ENCODE results near the gene OTOF.

The OTOF gene

GRCh38 chr2:26507932-26508331, 30.0 kb upstream of the OTOF start:
- no peak for TF ChIP-seq CTCF (IDR thresholded peaks at IDR 0.05)
- Mint-ChIP-seq H3K36me3 (ENCODE audit: low read depth) (no peaks in the 10 kb centered on the region), H3K27ac (no peak overlapping the region), H3K4me1 (peaks cover 24% of the 10 kb centered on the region), H3K9me3 (no peaks in the 10 kb centered on the region), H3K27me3 (ENCODE audit: low read depth, poor library complexity) (peaks cover 38% of the 10 kb centered on the region), H3K4me3 (no peak overlapping the region)
- DNase-seq: no peak

DNA sequence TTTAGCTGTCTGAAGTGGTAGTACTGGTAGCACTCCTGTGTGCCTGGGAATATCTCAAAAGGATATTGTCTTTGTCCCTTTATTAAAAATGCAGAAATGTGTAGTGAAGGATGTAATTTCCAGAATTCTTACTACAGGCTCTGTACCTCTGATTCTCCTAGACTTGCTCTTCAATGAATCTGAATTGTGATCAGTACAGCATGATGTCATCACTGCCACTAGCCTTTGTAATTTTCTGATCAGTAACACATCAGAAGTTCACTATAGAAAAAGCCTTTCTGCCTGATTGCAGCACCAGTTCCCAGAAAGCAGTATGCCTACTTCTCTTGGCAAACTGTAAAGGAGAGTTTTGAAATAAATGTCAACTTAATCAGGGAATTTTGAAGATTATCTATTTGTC, 29.2 kb upstream of the OTOF start:
- H3K36me3 Mint-ChIP-seq (ENCODE audit: low read depth): no peaks in the 10 kb centered on the region
- H3K4me3 Mint-ChIP-seq: no peak overlapping the region
- H3K27ac Mint-ChIP-seq: no peak overlapping the region
- no peaks in the 10 kb centered on the region for H3K9me3 Mint-ChIP-seq
- DNase-seq: no peak
- peaks cover 24% of the 10 kb centered on the region for H3K4me1 Mint-ChIP-seq
- peaks cover 43% of the 10 kb centered on the region for H3K27me3 Mint-ChIP-seq (ENCODE audit: low read depth, poor library complexity)
- TF ChIP-seq CTCF (IDR thresholded peaks at IDR 0.05): no peak

DNA sequence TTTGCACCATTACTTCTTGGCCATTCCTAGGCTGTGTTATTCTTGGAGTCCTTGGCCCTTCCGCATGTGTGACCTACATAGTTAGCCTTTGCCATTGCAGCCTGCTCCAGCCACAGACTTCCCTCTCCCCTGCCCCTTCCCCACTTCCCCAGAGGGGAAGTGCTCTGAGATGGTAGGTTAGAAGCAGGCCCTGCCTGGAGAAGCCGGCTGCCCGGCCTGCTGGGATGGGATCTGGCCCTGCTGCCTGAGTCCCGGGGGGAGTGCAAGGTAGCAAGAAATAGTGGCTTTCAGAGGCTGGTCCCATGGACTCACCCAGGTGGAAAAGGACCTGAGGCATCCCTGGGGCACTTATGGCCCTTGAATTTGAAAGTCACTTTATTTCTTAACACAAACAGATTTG, 28.4 kb upstream of the OTOF start:
- Mint-ChIP-seq H3K4me3 (no peak overlapping the region), H3K27ac (no peak overlapping the region), H3K36me3 (ENCODE audit: low read depth) (no peaks in the 10 kb centered on the region), H3K9me3 (no peaks in the 10 kb centered on the region), H3K27me3 (ENCODE audit: low read depth, poor library complexity) (peaks cover 43% of the 10 kb centered on the region), H3K4me1 (peaks cover 16% of the 10 kb centered on the region)
- no peak for TF ChIP-seq CTCF (IDR thresholded peaks at IDR 0.05)
- no peak for DNase-seq

DNA sequence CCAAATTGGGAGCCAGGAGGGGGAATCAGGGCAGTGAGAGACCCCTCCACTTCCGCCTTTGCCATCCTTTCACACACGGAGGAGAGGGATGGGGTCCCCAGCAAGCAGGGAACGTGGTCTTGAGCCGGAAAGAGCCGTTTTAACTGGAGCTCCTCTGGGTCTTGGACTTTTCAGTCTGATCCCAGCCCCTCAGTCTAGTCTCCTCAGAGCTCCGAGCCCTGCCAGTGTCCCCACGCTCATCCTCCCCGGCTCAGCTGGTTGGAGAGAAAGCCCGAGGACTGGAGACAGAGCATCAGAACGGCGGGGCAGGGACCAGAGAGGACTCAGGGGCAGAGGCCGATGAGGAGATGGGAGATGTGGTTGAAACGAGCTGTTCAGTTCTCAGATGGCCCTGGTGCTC, 26.1 kb upstream of the OTOF start:
- H3K27me3 Mint-ChIP-seq (ENCODE audit: low read depth, poor library complexity): peaks cover 53% of the 10 kb centered on the region
- H3K4me1 Mint-ChIP-seq: peaks cover 6% of the 10 kb centered on the region
- TF ChIP-seq CTCF (IDR thresholded peaks at IDR 0.05): no peak
- no peaks in the 10 kb centered on the region for H3K9me3 Mint-ChIP-seq
- H3K36me3 Mint-ChIP-seq (ENCODE audit: low read depth): no peaks in the 10 kb centered on the region
- H3K4me3 Mint-ChIP-seq: peak overlapping the region; percentile 78
- no peak overlapping the region for H3K27ac Mint-ChIP-seq
- DNase-seq: no peak

GRCh38 chr2:26503231-26503880, 25.4 kb upstream of the OTOF start:
- DNase-seq: peak; percentile 92
- Mint-ChIP-seq H3K27ac (no peak overlapping the region), H3K4me3 (peak overlapping the region; percentile 78), H3K36me3 (ENCODE audit: low read depth) (no peaks in the 10 kb centered on the region), H3K9me3 (no peaks in the 10 kb centered on the region), H3K27me3 (ENCODE audit: low read depth, poor library complexity) (peaks cover 55% of the 10 kb centered on the region), H3K4me1 (peaks cover 6% of the 10 kb centered on the region)
- peak; percentile 94 for TF ChIP-seq CTCF (IDR thresholded peaks at IDR 0.05)

- Mint-ChIP-seq H3K27me3 (ENCODE audit: low read depth, poor library complexity) (peaks cover 77% of the 10 kb centered on the region), H3K9me3 (no peaks in the 10 kb centered on the region), H3K4me1 (peaks cover 14% of the 10 kb centered on the region), H3K36me3 (ENCODE audit: low read depth) (no peaks in the 10 kb centered on the region), H3K27ac (no peak overlapping the region), H3K4me3 (no peak overlapping the region)
- no peak for TF ChIP-seq CTCF (IDR thresholded peaks at IDR 0.05)
- DNase-seq: no peak
Observed at GRCh38 chr2:26500406-26500805, 22.5 kb upstream of the OTOF start.

Data from nephron progenitor cell (in vitro differentiated cells).